ENCODE measurements around the gene TDRD12. TPM values are rescaled to one million over a fixed set of nuclear protein-coding genes. Genes with fewer than 3 reads are reported as not detected.

TDRD12 gene
- total RNA-seq, 1 experiment from 2014 or later: 1.3 TPM

- no peak for TF ChIP-seq HMGXB4 (CRISPR knock-in tag; IDR thresholded peaks at IDR 0.05)
- TF ChIP-seq ZNF396 (CRISPR knock-in tag; IDR thresholded peaks at IDR 0.05; ENCODE audit: borderline replicate concordance): no peak
- no peak for TF ChIP-seq PRRX2 (CRISPR knock-in tag; IDR thresholded peaks at IDR 0.05)
Observed at GRCh38 chr19:32720936-32721250, 1.3 kb downstream of the TDRD12 start (continued).

- ATAC-seq: no peak
- Mint-ChIP-seq H3K27me3 (ENCODE audit: low read depth) (no peaks in the 10 kb centered on the region), H3K4me1 (no peaks in the 10 kb centered on the region), H3K36me3 (no peaks in the 10 kb centered on the region), H3K4me3 (no peak overlapping the region), H3K9me3 (no peaks in the 10 kb centered on the region), H3K27ac (no peak overlapping the region)
- no peak for DNase-seq (ENCODE audit: low spot score)
- TF ChIP-seq ZNF423 (CRISPR knock-in tag; IDR thresholded peaks at IDR 0.05) (no peak), ZNF281 (CRISPR knock-in tag; IDR thresholded peaks at IDR 0.05) (no peak), GRHL2 (CRISPR knock-in tag; IDR thresholded peaks at IDR 0.05; ENCODE audit: insufficient replicate concordance, severe bottlenecking) (no peak), KAT7 (CRISPR knock-in tag; IDR thresholded peaks at IDR 0.05; ENCODE audit: borderline replicate concordance) (no peak)
- ChIA-PET CTCF (interaction anchor here (2.5 kb wide), 1 partner anchor 12 kb away, joined by 7 read pairs; no protein-coding TSS in a partner anchor), POLR2A (no interaction called here)
Observed at GRCh38 chr19:32735936-32736335, 16.4 kb downstream of the TDRD12 start.

DNA sequence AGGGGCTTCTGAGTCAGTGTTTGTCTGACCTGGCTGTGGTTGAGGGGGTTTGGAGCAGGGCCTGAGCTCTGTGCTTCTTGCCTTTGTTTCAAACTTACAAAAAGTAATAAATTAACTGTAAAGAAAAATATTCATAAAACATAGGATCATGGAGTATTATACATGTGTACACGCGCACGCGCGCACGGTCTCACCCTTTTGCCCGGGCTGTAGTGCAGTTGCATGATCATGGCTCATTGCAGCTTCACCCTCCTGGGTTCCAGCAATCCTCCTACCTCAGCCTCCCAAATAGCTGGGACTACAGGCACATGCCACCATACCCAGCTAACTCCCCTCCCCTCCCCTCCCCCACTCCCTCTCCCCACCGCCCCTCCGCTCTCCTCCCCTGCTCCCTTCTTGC lies 23.5 kb downstream of the TDRD12 start:
- CTCF ChIA-PET: no interaction called here
- Mint-ChIP-seq H3K27ac (no peak overlapping the region), H3K4me3 (no peak overlapping the region)
- TF ChIP-seq IRF2 (CRISPR knock-in tag; IDR thresholded peaks at IDR 0.05; ENCODE audit: borderline replicate concordance, low read depth): no peak
- no peak for TF ChIP-seq ESRRA (CRISPR knock-in tag; IDR thresholded peaks at IDR 0.05; ENCODE audit: borderline replicate concordance)
- no peak for TF ChIP-seq ZBTB21 (CRISPR knock-in tag; IDR thresholded peaks at IDR 0.05; ENCODE audit: borderline replicate concordance)
- TF ChIP-seq GABPB1 (CRISPR knock-in tag; IDR thresholded peaks at IDR 0.05): no peak
- TF ChIP-seq NR3C1 (CRISPR knock-in tag; conservative IDR thresholded peaks at IDR 0.05; ENCODE audit: low read depth): no peak
- TF ChIP-seq SMAD3 (CRISPR knock-in tag; IDR thresholded peaks at IDR 0.05; ENCODE audit: borderline replicate concordance): no peak
- TF ChIP-seq JUN (CRISPR knock-in tag; IDR thresholded peaks at IDR 0.05): no peak
- TF ChIP-seq ZNF425 (CRISPR knock-in tag; conservative IDR thresholded peaks at IDR 0.05): no peak
- TF ChIP-seq ZSCAN18 (CRISPR knock-in tag; IDR thresholded peaks at IDR 0.05): no peak
- no peak for TF ChIP-seq ETV6 (CRISPR knock-in tag; IDR thresholded peaks at IDR 0.05)
- TF ChIP-seq RORB (CRISPR knock-in tag; IDR thresholded peaks at IDR 0.05): no peak
- TF ChIP-seq ELF4 (CRISPR knock-in tag; IDR thresholded peaks at IDR 0.05; ENCODE audit: low read depth): no peak
- TF ChIP-seq PRDM15 (CRISPR knock-in tag; IDR thresholded peaks at IDR 0.05): no peak
- no peak for TF ChIP-seq TP53 (CRISPR knock-in tag; IDR thresholded peaks at IDR 0.05)
- TF ChIP-seq, protein P1, sequence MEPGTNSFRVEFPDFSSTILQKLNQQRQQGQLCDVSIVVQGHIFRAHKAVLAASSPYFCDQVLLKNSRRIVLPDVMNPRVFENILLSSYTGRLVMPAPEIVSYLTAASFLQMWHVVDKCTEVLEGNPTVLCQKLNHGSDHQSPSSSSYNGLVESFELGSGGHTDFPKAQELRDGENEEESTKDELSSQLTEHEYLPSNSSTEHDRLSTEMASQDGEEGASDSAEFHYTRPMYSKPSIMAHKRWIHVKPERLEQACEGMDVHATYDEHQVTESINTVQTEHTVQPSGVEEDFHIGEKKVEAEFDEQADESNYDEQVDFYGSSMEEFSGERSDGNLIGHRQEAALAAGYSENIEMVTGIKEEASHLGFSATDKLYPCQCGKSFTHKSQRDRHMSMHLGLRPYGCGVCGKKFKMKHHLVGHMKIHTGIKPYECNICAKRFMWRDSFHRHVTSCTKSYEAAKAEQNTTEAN (CRISPR knock-in tag; IDR thresholded peaks at IDR 0.05): no peak

More for the DNA sequence above, 23.5 kb downstream of the TDRD12 start:
- POLR2A ChIA-PET: no interaction called here
- Mint-ChIP-seq H3K4me1 (no peaks in the 10 kb centered on the region), H3K27me3 (ENCODE audit: low read depth) (no peaks in the 10 kb centered on the region), H3K9me3 (no peaks in the 10 kb centered on the region), H3K36me3 (no peaks in the 10 kb centered on the region)
- DNase-seq (ENCODE audit: low spot score): no peak
- no peak for ATAC-seq
